Measurements from ENCODE around the gene MPPED1. TPM values are rescaled to one million over a fixed set of nuclear protein-coding genes. Genes with fewer than 3 reads are reported as not detected.

The MPPED1 gene
- total RNA-seq, 1 donor: not detected

GRCh38 chr22:43466710-43467109, 54.9 kb downstream of the MPPED1 start:
- H3K4me3 ChIP-seq (ENCODE audit: low read depth, low read length): no peak overlapping the region
- TF ChIP-seq CTCF (IDR thresholded peaks at IDR 0.05; ENCODE audit: insufficient read depth, low read length): no peak
- DNase-seq (ENCODE audit: low read depth): no peak

GRCh38 chr22:43467216-43467940, 55.6 kb downstream of the MPPED1 start:
- no peak for TF ChIP-seq CTCF (IDR thresholded peaks at IDR 0.05; ENCODE audit: insufficient read depth, low read length)
- no peak for DNase-seq (ENCODE audit: low read depth)

GRCh38 chr22:43470253-43470652, 58.4 kb downstream of the MPPED1 start:
- DNase-seq (ENCODE audit: low read depth): no peak
- TF ChIP-seq CTCF (IDR thresholded peaks at IDR 0.05; ENCODE audit: insufficient read depth, low read length): no peak
- H3K4me3 ChIP-seq (ENCODE audit: low read depth, low read length): no peak overlapping the region

More at GRCh38 chr22:43467216-43467940, 55.6 kb downstream of the MPPED1 start:
- H3K4me3 ChIP-seq (ENCODE audit: low read depth, low read length): no peak overlapping the region

GRCh38 chr22:43470941-43471585, 59.2 kb downstream of the MPPED1 start:
- DNase-seq (ENCODE audit: low read depth): no peak
- H3K4me3 ChIP-seq (ENCODE audit: low read depth, low read length): no peak overlapping the region
- no peak for TF ChIP-seq CTCF (IDR thresholded peaks at IDR 0.05; ENCODE audit: insufficient read depth, low read length)

GRCh38 chr22:43471606-43472135, 59.9 kb downstream of the MPPED1 start:
- DNase-seq (ENCODE audit: low read depth): no peak
- H3K4me3 ChIP-seq (ENCODE audit: low read depth, low read length): no peak overlapping the region
- no peak for TF ChIP-seq CTCF (IDR thresholded peaks at IDR 0.05; ENCODE audit: insufficient read depth, low read length)

- no peak for TF ChIP-seq CTCF (IDR thresholded peaks at IDR 0.05; ENCODE audit: insufficient read depth, low read length)
- H3K4me3 ChIP-seq (ENCODE audit: low read depth, low read length): no peak overlapping the region
- no peak for DNase-seq (ENCODE audit: low read depth)
Measured at GRCh38 chr22:43473031-43473430, 61.2 kb downstream of the MPPED1 start.

Measured in fibroblast of the aortic adventitia (primary cell).